ENCODE data around the gene KCNC3.

KCNC3 gene

DNA sequence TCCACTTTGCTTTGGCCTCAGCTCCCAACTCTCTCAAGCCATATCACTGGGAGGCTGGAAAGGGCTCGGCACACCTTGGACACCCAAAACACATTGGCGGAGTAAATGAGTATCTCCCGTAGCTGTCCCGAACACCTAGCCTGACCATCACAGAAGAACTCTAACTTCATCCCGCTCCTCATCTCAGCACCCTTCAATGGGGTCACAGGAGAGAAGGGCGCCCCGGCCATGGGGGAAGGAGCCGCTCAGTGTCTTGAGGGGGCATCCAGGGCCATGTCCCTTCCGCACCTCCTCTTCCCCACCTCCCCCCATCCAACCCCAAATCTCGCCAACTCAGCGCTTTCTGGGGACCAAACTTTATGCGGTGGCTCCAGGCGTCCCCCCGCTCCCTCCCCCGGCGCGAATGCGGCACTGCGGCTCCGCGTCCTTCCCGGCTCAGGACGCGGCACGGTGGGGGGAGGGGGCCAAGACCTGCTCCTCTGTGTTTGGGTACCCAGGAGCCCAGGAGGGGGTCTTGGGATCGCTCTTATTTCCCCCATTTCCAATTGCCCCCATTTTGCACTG is 3.0 kb downstream of the KCNC3 start:
- DNase-seq, result no peak

DNA sequence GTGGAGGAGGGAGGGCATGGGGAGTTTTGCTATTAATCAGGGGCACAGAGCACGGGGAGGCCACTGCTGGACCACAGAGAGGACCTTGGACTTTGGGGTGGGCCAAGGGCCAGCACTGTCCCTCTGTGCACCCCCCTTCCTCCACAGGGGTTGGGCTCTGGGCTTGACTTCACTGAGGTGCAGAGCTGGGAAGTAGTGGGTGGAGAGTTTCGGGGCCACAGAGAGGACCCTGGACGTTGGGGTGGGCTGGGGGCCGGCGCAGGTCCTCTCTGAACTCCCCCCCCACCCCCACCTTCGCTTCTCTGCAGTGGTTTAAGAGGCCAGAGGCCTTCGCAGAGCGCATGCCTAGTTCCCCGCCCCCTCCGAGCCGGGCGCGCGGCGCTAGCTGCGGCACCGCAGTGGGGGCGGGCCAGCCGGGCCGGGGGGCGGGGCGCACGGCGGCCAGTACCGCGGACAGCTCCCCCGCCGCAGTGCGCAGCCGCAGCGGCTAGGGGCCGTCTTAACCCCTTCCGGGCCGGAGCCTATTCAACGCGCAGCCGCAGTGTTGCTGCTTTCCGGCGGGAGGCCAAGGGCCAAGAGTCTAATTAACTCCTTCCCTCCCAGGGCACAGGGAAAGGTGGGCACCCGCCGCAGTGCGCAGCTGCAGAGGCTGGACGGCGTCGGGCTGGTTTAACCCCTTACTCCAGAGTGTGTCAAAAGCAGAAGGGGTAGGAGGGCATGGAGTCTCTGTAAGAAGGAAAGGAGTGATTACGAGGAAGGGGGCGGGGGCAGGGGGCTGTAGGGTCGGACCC is 3.7 kb downstream of the KCNC3 start:
- peak; percentile 30 for DNase-seq

DNA sequence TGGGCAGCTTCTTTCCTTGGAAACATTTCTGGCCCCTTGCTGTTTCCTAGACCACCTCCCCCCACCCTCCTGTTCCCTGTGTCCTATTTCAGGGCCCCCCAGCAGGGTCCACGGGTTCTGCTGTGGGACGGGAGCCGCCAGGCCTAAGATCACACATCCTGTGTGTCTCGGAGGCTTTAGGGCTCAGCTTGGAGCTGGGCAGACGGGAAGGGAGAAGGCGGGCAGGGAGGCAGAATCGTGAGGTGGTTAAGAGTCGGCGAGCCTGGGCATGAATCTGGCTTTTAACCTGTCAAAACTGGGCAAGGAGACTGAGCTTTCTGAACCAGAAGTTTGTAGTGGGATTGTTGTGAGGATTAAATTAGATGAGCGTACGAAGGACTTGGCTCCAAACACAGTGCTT is 4.8 kb downstream of the KCNC3 start:
- DNase-seq, result no peak

DNA sequence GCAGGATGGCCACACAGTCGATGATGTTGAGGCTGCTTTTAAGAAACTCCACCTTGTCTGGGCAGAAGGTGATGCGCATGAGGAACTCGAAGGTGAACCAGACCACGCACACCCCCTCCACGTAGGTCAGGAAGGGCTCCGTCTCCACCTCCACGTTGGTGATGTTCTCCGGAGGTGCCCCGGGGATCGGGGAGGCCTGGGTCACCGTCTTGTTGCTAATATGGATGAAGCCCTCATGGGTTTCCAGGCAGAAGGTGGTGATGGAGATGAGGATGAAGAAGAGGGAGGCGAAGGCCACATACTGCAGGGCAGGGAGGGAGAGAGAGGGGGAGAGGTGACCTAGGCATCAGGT is 5.4 kb downstream of the KCNC3 start:
- no peak for DNase-seq

DNA sequence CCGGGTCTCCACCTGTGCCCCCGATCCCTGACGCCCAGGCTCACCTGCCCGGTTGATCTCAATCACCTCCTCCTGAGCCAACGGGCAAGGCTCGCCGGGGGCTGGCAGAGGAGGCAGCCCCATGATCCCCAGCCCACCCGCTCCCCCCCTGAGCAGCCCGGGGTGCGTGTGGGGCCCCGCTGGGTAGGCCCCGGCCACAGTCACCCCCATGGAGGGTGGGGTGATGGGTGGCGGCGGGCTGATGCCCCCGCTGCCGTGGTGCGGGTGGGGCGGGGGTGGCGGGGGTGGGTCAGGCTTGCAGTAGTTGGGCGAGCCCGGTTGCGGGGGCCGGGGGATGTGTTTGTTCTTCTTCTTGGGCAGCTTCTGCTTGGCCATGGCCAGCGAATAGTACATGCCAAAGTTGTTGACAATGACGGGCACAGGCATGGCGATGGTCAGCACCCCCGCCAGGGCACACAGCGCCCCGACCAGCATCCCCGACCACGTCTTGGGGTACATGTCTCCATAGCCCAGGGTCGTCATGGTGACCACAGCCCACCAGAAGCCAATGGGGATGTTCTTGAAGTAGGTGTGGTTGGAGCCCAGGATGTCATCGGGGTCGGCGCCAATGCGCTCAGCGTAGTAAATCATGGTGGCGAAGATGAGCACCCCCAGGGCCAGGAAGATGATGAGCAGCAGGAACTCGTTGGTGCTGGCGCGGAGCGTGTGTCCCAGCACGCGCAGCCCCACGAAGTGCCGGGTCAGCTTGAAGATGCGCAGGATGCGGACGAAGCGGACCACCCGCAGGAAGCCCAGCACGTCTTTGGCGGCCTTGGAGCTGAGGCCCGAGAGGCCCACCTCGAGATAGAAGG is 6.0 kb downstream of the KCNC3 start:
- DNase-seq, result no peak

DNA sequence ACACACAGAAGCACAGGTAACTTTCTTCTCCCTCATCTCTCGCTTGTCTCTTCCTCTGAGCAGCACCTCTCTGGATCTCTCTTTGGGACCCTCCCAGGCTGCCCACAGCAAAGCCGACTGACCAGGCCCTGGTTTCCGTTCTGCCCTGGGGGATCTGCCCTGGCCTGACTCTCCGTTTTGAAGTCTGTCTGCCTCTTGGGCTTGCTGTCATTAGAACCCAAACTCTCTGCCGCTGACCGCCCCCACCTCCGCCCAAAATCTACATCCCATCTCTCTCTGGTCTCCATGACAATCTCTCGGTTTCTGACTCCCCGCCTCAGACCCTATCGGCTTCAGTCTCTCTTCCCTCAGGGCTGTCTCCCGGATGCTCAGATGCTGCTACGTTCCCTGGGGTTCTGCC is 6.9 kb downstream of the KCNC3 start:
- DNase-seq, result no peak

DNA sequence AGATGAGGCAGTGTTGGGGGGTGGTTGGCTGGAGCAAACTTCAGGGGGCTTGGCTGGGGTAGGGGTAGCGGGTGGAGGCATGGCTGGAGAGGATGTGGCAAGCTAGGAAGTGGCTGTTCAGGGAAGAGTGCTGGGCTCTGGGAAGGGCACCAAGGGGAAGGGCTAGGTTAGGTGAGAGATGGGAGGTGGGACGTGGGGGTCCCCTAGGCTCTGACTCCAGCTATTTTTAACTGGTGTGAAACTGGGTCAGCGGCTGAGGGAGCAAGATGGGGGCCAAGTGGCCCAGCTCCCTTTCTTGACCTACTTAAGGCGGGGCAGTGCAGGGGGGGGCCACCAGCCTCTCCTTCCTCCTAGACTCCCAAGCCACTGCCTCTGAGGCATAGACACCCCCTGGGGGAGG is 7.3 kb downstream of the KCNC3 start:
- DNase-seq, result no peak

DNA sequence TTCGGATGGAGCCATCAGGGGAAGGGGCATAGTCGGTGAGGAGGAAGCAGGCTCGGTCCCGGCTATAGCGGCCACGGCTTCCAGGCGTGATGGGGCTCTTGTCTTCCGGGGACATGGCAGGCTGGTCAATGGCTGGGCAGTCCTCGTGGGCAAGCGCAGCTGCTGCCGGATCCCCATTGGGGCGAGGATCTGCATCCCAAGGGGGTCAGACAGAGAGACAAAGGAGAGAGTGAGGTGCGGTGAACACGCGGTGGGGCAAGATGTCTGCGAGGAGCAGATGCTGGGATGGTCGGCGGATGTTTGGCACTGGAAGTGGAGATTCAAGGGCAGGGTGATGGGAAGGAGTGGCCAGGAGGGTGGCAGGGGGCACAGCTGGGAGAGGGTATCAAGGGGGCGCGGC is 8.6 kb downstream of the KCNC3 start:
- no peak for DNase-seq

DNA sequence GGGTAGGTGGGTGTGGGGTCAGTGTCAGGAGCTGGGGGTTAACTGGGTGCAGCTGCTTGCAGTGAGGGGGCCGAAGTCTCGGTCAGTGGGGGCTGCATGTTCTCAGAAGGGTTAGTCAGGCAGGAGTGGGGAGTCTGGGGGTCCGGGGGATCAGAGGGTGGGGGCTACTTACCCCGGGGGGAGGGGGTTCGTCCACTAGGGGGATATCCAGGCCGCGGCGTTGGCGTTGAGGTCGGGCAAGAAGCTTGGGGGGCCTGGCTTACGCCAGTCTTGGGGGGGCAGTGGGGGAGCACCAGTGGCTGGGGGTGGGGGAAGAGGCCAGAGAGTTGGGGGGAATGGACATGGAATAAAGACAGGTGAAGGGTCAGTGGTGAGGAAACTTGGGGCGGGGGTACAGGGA is 9.1 kb downstream of the KCNC3 start:
- DNase-seq, result no peak

DNA sequence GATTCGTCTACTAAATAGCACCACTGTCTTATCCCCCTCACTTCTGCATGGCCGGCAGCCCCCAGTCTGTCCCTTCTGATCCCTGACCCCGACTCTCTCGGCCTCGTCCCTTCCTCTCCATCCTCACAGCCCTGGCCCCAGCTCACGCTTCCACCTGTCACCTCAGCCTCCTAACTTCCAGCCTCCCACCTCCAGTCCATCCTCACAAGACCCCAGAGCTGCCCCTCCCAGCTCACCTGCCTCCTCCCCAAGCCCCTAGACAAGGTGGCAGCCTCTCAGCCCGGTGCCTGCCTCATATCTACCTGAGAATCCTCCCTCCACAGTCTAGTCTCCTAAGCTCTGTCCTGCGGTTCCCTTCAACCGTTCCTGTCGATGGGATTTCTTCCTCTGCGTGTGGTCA is 10.0 kb downstream of the KCNC3 start:
- DNase-seq, result no peak

DNA sequence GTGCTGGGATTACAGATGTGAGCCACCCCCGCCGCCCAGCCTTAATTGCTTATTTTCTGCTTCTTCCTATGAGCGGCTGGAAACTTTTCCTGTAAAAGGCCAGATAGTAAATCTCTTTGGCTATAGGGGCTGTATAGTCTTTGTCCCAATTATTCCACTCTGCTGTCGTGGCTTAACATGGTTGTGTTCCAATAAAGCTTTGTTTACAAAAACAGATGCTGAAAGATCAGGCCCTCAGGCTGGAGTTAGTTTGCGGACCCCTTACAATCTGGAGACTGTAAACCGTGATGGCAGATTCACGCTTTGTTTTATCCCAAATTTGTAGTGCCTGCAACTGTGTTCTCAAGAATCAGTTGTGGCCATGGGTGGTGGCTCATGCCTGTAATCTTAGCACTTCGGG is 10.7 kb downstream of the KCNC3 start:
- DNase-seq, result no peak

DNA sequence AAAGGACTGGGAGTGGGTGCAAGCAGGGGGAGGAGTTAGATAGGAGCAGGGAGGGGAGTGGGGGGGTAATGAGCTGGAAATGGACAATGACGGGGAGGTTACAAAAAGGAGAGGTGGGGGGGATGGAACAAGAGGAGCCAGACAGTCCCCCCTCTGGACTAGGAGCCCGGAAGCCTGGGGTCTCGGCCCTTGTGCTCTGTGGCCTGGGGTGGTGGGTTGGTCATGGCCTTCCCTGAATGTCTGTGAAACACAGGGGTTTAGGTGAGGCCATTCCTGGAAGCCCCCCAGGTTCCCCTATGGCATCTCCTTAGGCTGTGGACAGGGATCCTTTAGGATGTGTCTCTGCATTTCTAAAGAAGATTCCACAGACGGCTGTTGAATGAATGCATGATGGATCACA is 12.1 kb downstream of the KCNC3 start:
- no peak for DNase-seq

DNA sequence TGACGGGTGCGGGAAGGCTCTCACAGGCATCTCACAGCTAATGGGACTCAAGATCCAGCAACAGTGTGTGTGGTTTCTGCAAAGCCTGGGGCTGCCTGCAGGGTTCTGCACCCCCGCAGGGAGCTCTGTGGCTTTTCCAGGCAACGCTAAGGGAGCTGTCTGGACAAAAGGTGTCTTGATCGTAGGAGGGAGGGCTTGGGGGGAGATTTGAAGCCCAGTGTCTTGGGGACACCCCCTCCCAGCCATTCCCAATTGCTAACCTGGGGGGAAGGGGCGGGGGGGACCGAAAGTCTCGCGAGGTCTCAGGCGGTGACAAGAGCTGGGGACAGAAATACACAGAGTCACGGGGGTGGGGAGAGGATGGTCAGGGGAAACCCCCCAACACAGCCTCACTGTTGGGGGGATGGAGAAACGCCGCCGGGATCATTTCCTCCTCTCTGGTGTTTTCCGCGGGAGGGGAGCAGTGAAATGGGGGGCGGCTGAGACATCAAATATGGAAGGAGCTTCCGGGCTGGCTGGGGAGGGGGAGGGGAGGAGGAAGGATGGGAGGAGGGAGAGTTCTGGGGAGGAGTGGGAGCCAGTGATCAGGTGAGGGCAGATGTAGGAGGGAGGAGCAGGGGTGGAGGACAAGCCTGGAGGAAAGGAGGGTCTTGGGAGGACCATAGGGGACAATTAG is 13.3 kb downstream of the KCNC3 start:
- DNase-seq, result no peak

DNA sequence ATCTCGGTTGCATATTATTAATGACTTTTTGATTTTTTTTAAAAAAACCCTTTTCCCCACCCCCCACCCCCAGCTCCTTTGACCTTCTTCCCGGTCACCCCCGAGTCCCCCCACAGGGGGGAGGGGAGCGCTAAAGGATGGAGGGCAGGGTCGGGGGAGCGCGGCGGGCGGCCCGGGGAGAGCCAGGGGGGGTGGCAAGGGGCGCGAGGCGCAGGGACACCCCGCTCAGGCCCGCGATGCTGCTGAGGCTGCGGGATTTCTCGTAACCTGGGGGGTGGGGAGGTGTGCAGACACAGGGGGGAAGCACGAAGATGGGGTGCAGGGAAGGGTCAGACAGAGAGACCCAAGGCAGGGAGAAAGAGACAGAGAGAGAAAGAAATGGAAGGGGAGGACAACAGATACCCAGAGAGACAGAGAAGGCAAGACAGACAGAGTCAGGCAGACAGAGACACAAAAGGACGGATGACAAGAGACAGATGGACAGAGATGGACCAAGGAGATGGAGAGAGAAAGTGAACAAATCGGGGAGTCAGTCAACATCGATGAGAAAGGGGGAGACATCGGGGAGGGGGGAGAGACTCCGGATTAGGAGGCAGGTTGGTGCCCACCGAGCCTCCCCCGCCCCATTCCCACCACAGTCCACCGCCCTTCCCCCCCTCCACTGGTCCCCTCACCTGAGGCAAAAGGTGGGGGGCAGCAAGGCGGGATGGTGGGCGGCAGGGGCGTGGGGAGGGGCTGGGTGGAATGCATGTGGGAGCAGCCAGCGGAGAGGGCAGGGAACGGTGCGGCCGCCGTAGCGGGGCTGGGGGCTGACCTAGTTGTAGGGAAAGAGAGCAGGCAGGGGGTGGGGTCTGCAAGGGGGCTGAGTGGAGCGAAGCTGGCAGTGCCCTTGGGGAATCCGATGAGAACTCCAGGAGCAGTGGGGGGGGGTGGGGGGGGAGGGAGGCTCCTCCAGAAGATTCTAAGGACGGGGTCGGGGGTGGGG is 14.2 kb downstream of the KCNC3 start:
- no peak for DNase-seq

DNA sequence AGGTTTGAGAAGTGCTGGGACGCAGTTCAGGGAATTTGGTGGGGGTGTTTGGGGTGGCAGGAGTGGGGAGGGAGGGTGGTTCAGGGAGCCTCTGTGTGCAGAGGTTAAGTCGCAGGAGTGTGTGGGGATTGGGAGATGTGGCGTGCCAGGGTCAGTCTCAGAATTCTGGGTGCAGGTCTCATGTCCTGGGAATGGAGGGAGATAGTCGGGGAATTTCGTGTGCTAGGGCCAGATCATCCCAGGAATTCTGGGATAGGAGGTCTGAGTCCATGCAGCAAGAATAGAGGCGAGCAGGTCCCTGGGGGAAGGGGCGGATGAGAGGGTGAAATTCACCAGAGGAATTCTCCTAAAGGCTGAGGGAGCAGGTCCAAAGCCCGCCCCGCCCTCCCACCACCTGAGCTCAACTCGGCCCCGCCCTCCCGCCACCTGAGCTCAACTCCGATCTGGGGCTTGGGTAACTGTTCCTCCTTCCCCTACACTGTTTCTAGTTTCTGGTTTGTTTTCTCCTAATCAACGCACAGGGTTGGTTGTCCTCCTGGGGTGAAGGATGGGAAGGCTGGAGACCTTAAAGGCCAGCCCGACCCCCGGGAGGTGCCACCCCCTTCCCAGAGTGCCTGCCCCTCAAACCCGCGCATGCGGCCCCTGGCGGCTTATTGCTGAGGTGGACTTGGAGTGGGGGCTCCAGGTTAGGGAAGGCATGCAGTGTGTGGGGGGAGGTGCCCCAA is 15.2 kb downstream of the KCNC3 start:
- DNase-seq, result no peak

DNA sequence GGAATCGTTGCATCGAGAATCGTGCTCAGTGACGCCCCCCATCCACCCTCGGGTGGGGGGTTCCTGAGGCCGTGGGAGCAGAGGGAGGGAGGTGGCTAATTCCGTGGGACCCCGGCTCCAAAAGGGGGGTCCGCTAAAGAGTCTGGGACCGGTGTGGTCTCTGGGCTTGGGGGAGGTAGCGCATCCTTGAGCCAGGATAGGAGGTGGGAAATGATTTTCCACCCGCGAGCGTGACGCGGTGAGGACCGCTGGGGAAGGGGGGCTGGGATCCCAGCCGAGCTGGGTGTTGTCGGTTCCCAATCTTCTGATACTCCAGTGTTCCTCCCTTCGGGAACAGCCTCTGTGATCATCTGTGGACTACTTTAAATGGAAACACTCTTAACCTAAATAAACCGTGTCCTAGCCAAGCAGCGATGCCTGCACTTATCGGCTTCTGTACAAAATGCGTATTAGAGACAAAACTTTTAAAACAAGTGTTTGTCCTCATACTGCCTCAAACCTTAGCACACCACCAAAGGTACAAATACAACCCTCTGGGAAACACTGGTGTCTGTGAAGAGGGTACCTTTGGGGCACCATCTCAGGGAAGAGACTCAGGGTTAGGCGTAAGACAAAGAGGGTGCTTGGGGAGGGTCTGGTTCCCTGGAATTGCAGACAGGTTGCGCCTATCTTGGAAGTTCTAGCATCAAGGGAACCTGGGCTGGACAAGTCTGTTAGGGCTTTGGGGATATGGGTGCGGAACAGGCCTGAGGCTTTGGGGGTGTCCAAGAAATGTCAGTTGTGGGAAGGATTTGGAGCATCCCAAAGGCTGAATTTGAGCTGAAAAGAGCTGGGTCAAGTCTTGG is 16.0 kb downstream of the KCNC3 start:
- no peak for DNase-seq

DNA sequence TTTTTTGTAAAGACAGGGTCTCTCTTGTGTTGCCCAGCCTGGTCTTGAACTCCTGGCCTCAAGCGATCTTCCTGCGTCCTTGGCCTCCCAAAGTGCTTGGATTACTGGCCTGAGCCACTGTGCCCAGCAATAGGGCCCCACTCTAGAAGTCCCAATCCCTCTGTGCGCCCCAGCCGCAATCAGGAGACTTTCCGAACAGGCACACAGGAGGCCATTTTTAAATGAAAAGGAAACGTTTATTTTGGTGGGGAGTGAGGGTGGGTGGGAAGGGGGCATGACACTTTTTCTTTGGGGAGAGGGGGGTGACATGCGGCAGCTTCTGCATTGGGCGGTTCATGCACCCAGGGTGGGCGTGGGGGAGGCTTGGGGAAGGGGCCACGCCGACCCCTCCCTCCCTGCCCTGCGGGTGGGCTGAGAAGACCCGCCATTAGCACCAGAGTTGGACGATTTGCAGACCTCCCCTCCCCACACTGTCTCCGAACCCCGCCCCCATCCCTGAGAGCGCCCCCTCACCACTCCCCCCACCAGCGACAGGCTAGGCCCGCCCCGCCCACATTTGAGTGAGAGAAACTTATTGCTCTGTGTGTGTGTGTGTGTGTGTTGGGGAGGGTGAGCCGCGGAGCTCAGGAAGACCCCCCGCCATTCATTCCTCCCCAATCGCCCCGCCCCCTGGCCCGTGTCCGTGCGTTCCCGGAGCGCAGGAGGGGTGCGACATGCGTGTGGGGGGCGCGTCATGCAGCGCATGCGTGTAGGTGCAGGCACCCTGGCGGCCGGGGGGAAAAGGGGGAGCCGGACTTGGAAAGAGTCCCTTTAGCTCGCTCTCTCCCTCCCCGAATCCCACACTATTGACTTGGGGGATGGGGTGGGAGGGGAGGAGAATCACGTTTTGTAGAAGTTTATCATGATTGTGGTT is 17.2 kb downstream of the KCNC3 start:
- DNase-seq, result no peak

DNA sequence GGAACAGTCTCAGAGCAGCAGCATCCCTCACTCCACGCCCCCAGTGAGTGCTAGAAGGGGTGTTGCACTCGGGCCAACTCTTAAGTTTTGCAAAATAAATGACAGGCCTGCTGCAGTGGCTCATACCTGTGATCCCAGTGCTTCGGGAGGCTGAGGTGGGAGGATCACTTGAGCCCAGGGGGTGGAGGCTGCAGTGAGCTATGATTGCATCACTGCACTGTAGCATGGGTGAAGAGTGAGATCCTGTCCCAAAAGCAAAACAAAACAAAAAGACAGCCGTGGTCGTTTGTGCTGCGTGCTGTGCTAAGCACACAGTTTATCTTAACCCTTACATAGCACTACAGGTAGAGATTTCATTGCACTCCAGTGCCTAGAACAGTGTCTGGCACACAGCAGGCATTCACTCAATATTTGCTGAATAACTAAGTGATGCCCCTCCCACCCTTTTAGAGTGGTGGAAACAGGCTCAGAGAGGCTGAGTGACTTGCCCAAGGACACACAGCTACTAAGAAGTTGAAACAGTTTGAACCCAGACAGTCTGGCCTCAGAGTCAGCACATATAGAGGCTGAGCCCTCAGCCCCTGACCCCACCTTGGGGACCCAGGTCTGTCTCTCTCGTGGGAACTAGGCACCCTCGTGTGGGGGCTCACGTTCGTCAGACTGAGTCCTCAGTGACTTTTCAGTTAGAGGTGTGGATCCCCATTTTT is 18.3 kb downstream of the KCNC3 start:
- no peak for DNase-seq
